OCI-LY1 (cell line): ENCODE results near the gene CCM2.
A peak's percentile ranks its signal among the peaks of the same experiment; 100 is the strongest.

ENCODE experiments used
- H2AFZ ChIP-seq: fragments of 200-600 bp; sonication (generic), shearing (Covaris generic); 2 replicates; pipeline ENCODE4 v1.6.0; 2014; ENCODE audit warnings: antibody characterized with exemption, mild to moderate bottlenecking, low read length
- H3F3A ChIP-seq: fragments of 200-600 bp; sonication (generic), shearing (Covaris generic); 2 replicates; pipeline ENCODE4 v1.6.0; 2014; ENCODE audit warnings: mild to moderate bottlenecking, antibody characterized with exemption, low read length, moderate library complexity; ENCODE audit not compliant: insufficient read depth
- H3K27ac ChIP-seq: fragments of 200-600 bp; sonication (generic); 2 replicates; pipeline ENCODE4 v1.5.1; 2014; ENCODE audit warnings: low read length, mixed run types, mild to moderate bottlenecking, low read depth; ENCODE audit not compliant: poor library complexity, severe bottlenecking
- H3K27me3 ChIP-seq: fragments of 200-600 bp; sonication (generic); 2 replicates; pipeline ENCODE4 v1.6.0; 2014; ENCODE audit warnings: antibody characterized with exemption, mild to moderate bottlenecking, low read length, moderate library complexity; ENCODE audit not compliant: insufficient read depth
- H3K36me3 ChIP-seq: fragments of 200-600 bp; sonication (generic); 2 replicates; pipeline ENCODE4 v1.6.1; 2014; ENCODE audit warnings: mild to moderate bottlenecking, antibody characterized with exemption, low read length, moderate library complexity, mixed read lengths; ENCODE audit not compliant: insufficient read depth
- H3K4me1 ChIP-seq: fragments of 200-600 bp; sonication (generic); 2 replicates; pipeline ENCODE4 v1.5.1; 2014; ENCODE audit warnings: mild to moderate bottlenecking, low read length, moderate library complexity; ENCODE audit not compliant: insufficient read depth, severe bottlenecking
- H3K4me2 ChIP-seq: fragments of 200-600 bp; sonication (generic), shearing (Covaris generic); 2 replicates; pipeline ENCODE4 v1.6.1; 2014; ENCODE audit warnings: low read length
- H3K4me3 ChIP-seq: fragments of 200-600 bp; sonication (generic); 2 replicates; pipeline ENCODE4 v1.5.1; 2014; ENCODE audit warnings: low read length, low read depth, mild to moderate bottlenecking, mixed read lengths; ENCODE audit not compliant: poor library complexity, severe bottlenecking
- H3K79me2 ChIP-seq: fragments of 200-600 bp; shearing (Covaris generic); 2 replicates; pipeline ENCODE4 v1.6.1; 2016; ENCODE audit warnings: mixed run types, low read length, mixed read lengths; ENCODE audit not compliant: insufficient read depth
- H3K9ac ChIP-seq: fragments of 200-600 bp; sonication (generic), shearing (Covaris generic); 2 replicates; pipeline ENCODE4 v1.6.1; 2014; ENCODE audit warnings: mild to moderate bottlenecking, low read length, mixed read lengths
- H3K9me2 ChIP-seq: fragments of 200-600 bp; sonication (generic), shearing (Covaris generic); 2 replicates; pipeline ENCODE4 v1.6.1; 2014; ENCODE audit warnings: low read depth, mild to moderate bottlenecking, low read length, mixed read lengths
- H3K9me3 ChIP-seq: fragments of 200-600 bp; shearing (Covaris generic); 2 replicates; pipeline ENCODE4 v1.6.1; 2014; ENCODE audit warnings: low read length, mixed read lengths
- H4K20me1 ChIP-seq: fragments of 200-600 bp; sonication (generic), shearing (Covaris generic); 2 replicates; pipeline ENCODE4 v1.6.0; 2016; ENCODE audit warnings: mild to moderate bottlenecking, low read length; ENCODE audit not compliant: insufficient read depth
- EZH2 ChIP-seq: fragments of 200-600 bp; sonication (generic), shearing (Covaris generic); IDR thresholded peaks from 2 replicates; pipeline ENCODE4 v1.8.0; 2017; ENCODE audit warnings: borderline replicate concordance, mixed run types, mild to moderate bottlenecking, antibody characterized with exemption, low read length, moderate library complexity, mixed read lengths
- TF ChIP-seq, protein P1 (sequence below): fragments of 200-600 bp; sonication (generic), shearing (Covaris generic); IDR thresholded peaks from 2 replicates; pipeline ENCODE4 v1.5.1; 2017; ENCODE audit warnings: mild to moderate bottlenecking, antibody characterized with exemption, low read length, moderate library complexity, mixed read lengths

Gene CCM2

DNA sequence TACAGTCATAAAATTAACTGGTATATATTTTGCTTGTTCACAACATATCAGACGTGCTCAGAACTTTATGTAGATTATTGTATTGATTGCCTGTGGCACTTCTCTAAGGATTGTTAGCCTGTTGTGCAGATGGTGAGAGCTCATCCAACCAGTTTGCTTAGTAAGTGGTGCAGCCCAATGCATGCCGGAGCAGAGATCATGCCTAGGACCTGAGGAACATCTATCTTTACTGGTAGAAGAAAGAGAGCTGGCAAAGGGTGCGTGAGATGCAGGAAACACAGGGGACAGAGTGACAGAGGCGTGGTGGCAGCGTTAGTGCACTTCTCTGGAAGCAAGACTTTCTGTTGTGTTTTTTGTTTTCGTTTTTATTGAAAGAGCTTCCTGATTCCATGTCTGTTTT is 35.9 kb downstream of the CCM2 start:
- Histone ChIP-seq H3K27ac (peak overlapping the region; percentile 2), H3K9me2 (no peaks in the 10 kb centered on the region), H3K79me2 (peaks cover 84% of the 10 kb centered on the region), H3K4me3 (no peak overlapping the region), H3K9me3 (no peaks in the 10 kb centered on the region), H2AFZ (no peak overlapping the region), H3K4me1 (peaks cover 48% of the 10 kb centered on the region), H3K4me2 (peak overlapping the region; percentile 25; the same call in 1 of the 2 replicates), H3K36me3 (peaks cover 80% of the 10 kb centered on the region), H3K27me3 (no peaks in the 10 kb centered on the region), H3F3A (no peaks in the 10 kb centered on the region), H3K9ac (no peak overlapping the region; the same call in 1 of the 2 replicates), H4K20me1 (peaks cover 5% of the 10 kb centered on the region)
- TF ChIP-seq, protein P1, sequence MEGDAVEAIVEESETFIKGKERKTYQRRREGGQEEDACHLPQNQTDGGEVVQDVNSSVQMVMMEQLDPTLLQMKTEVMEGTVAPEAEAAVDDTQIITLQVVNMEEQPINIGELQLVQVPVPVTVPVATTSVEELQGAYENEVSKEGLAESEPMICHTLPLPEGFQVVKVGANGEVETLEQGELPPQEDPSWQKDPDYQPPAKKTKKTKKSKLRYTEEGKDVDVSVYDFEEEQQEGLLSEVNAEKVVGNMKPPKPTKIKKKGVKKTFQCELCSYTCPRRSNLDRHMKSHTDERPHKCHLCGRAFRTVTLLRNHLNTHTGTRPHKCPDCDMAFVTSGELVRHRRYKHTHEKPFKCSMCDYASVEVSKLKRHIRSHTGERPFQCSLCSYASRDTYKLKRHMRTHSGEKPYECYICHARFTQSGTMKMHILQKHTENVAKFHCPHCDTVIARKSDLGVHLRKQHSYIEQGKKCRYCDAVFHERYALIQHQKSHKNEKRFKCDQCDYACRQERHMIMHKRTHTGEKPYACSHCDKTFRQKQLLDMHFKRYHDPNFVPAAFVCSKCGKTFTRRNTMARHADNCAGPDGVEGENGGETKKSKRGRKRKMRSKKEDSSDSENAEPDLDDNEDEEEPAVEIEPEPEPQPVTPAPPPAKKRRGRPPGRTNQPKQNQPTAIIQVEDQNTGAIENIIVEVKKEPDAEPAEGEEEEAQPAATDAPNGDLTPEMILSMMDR = no peak
- no peak for TF ChIP-seq EZH2

DNA sequence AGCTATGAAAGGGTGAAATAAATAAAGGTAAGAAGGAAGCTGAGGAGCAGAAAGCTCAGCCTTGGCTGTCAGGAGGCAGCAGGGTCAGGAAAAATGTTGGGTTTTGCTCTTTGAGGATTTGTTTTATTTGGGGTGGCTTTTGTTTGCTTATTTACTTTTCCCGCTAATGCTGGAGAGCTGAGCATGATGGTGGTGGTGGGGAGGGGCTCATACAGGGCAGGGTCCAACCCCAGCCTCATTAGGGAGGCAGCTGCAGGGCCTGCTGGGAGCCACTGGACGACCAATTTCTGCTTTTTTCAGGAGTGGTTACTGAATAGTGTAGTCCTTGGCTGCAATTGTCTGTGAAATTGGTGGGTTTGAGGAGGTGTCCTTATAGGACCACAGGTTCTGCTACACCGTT is 36.3 kb downstream of the CCM2 start:
- Histone ChIP-seq H3K4me1 (peaks cover 48% of the 10 kb centered on the region), H4K20me1 (peaks cover 5% of the 10 kb centered on the region), H3K27me3 (no peaks in the 10 kb centered on the region), H3K4me2 (peak overlapping the region; percentile 25; the same call in 1 of the 2 replicates), H3K79me2 (peaks cover 79% of the 10 kb centered on the region), H3K9me3 (no peaks in the 10 kb centered on the region), H3F3A (no peaks in the 10 kb centered on the region), H3K9me2 (no peaks in the 10 kb centered on the region), H3K27ac (peak overlapping the region; percentile 2), H3K36me3 (peaks cover 80% of the 10 kb centered on the region), H2AFZ (no peak overlapping the region), H3K4me3 (no peak overlapping the region), H3K9ac (no peak overlapping the region; the same call in 1 of the 2 replicates)
- TF ChIP-seq, protein P1 = no peak
- no peak for TF ChIP-seq EZH2

DNA sequence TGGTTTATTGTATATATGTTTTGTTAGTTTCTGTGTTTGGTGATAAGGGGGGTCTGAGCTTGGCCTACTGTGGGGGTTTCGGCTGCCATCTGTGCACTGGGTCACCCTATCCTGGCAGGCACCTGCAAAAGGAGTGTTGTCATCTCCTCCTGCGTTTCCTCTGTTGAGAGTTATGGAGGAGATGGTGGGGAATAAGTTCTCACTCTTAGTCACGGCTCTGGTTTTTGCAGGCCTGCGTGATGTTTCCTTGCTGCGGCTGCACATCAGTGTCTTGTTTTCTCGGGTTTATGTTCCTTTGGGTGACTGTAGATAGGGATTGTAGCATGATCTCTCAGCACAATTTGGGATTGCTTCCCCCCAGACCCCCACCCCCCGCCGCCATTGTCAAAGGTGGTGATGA is 36.8 kb downstream of the CCM2 start:
- Histone ChIP-seq H3K9me3 (no peaks in the 10 kb centered on the region), H3K27ac (no peak overlapping the region), H4K20me1 (peaks cover 5% of the 10 kb centered on the region), H3K4me3 (no peak overlapping the region), H3F3A (no peaks in the 10 kb centered on the region), H3K4me2 (peak overlapping the region; percentile 25; the same call in 1 of the 2 replicates), H3K27me3 (no peaks in the 10 kb centered on the region), H3K4me1 (peaks cover 44% of the 10 kb centered on the region), H2AFZ (no peak overlapping the region), H3K9me2 (no peaks in the 10 kb centered on the region), H3K9ac (no peak overlapping the region), H3K36me3 (peaks cover 82% of the 10 kb centered on the region), H3K79me2 (peaks cover 75% of the 10 kb centered on the region)
- TF ChIP-seq, protein P1 = no peak
- no peak for TF ChIP-seq EZH2
